Activated T-cell treated with anti-CD3 and anti-CD28 coated beads, Interleukin-2, amount 50 U/mL, for 4 hours (primary cell): ENCODE measurements around the gene TNFRSF13B. TPM values are rescaled to one million over a fixed set of nuclear protein-coding genes. Genes with fewer than 3 reads are reported as not detected.
"Not testable (repeated sequence)": the region's sequence is repeated elsewhere in the genome, so short reads cannot be mapped to it uniquely, and the experiment has no call there.

Experiments
- ATAC-seq, 2 donors: fragments of 200-7000 bp; cut with Tn5 transposase; one replicate each; pipeline ENCODE4 v1.10.0; 2021
- DNase-seq: peaks from one replicate; pipeline ENCODE4 v3.0.0-alpha.2; 2020
- H3K27me3 Mint-ChIP-seq: one replicate; pipeline ENCODE4 v1.8.0; 2021; ENCODE audit warnings: low read depth, mixed read lengths
- H3K36me3 Mint-ChIP-seq: one replicate; pipeline ENCODE4 v1.8.0; 2022; ENCODE audit warnings: mixed read lengths; ENCODE audit not compliant: insufficient read depth
- H3K4me1 Mint-ChIP-seq: one replicate; pipeline ENCODE4 v1.8.0; 2021; ENCODE audit warnings: low read depth, mixed read lengths
- H3K4me3 Mint-ChIP-seq: one replicate; pipeline ENCODE4 v1.8.0; 2021; ENCODE audit warnings: mild to moderate bottlenecking, moderate library complexity, mixed read lengths
- H3K9me3 Mint-ChIP-seq: one replicate; pipeline ENCODE4 v1.8.0; 2021; ENCODE audit warnings: mixed read lengths
- total RNA-seq, 3 donors: library from RNA; stranded (reverse); gene quantifications; one replicate each; pipeline ENCODE4 v1.2.1, GENCODE V29; 2021

TNFRSF13B gene
- under 1 TPM in 1 of 3 donors, not detected in 2; 0.30 TPM for total RNA-seq

GRCh38 chr17:16971458-16972338, at the start of gene TNFRSF13B:
Gene TNFRSF13B (minus strand): TSS chr17:16972118. CDS start chr17:16972075, 43 bp downstream.
- H3K27me3 Mint-ChIP-seq = no peaks in the 10 kb centered on the region
- no peaks in the 10 kb centered on the region for H3K9me3 Mint-ChIP-seq
- no peak within 1 kb of the TSS for H3K4me3 Mint-ChIP-seq
- DNase-seq = no peak
- H3K36me3 Mint-ChIP-seq = no peaks in the 10 kb centered on the region
- ATAC-seq = no peak
- peaks cover 16% of the 10 kb centered on the region for H3K4me1 Mint-ChIP-seq

- H3K36me3 Mint-ChIP-seq = no peaks in the 10 kb centered on the region
- DNase-seq (no peak), ATAC-seq (no peak)
- no peaks in the 10 kb centered on the region for H3K27me3 Mint-ChIP-seq
- H3K4me1 Mint-ChIP-seq = peaks cover 22% of the 10 kb centered on the region
- no peaks in the 10 kb centered on the region for H3K9me3 Mint-ChIP-seq
- no peak overlapping the region for H3K4me3 Mint-ChIP-seq
Measured at GRCh38 chr17:17021194-17021863, 49.4 kb upstream of the TNFRSF13B start.

- Mint-ChIP-seq H3K4me1 (peaks cover 27% of the 10 kb centered on the region), H3K36me3 (no peaks in the 10 kb centered on the region), H3K4me3 (no peak overlapping the region), H3K27me3 (no peaks in the 10 kb centered on the region), H3K9me3 (no peaks in the 10 kb centered on the region)
- ATAC-seq (no peak), DNase-seq (no peak)
Measured at GRCh38 chr17:17020821-17021193, 48.9 kb upstream of the TNFRSF13B start.

GRCh38 chr17:17019891-17020456, 48.1 kb upstream of the TNFRSF13B start:
- Mint-ChIP-seq H3K4me1 (peaks cover 35% of the 10 kb centered on the region), H3K36me3 (no peaks in the 10 kb centered on the region), H3K9me3 (no peaks in the 10 kb centered on the region), H3K27me3 (no peaks in the 10 kb centered on the region), H3K4me3 (no peak overlapping the region)
- DNase-seq (no peak), ATAC-seq (no peak)

GRCh38 chr17:17019430-17019762, 47.5 kb upstream of the TNFRSF13B start:
- Mint-ChIP-seq H3K4me1 (peaks cover 40% of the 10 kb centered on the region), H3K9me3 (no peaks in the 10 kb centered on the region), H3K36me3 (no peaks in the 10 kb centered on the region), H3K27me3 (no peaks in the 10 kb centered on the region), H3K4me3 (no peak overlapping the region)
- ATAC-seq = no peak
- DNase-seq = no peak

- Mint-ChIP-seq H3K36me3 (no peaks in the 10 kb centered on the region), H3K4me3 (no peak overlapping the region), H3K27me3 (no peaks in the 10 kb centered on the region), H3K9me3 (no peaks in the 10 kb centered on the region), H3K4me1 (peaks cover 42% of the 10 kb centered on the region)
- ATAC-seq (no peak), DNase-seq (no peak)
Measured at GRCh38 chr17:17018612-17019429, 46.9 kb upstream of the TNFRSF13B start.

- Mint-ChIP-seq H3K27me3 (no peaks in the 10 kb centered on the region), H3K36me3 (no peaks in the 10 kb centered on the region), H3K4me3 (no peak overlapping the region), H3K4me1 (peaks cover 42% of the 10 kb centered on the region), H3K9me3 (no peaks in the 10 kb centered on the region)
- no peak for DNase-seq
- ATAC-seq = no peak
Measured at GRCh38 chr17:17018021-17018441, 46.1 kb upstream of the TNFRSF13B start.

- Mint-ChIP-seq H3K9me3 (no peaks in the 10 kb centered on the region), H3K27me3 (no peaks in the 10 kb centered on the region), H3K4me1 (peaks cover 42% of the 10 kb centered on the region), H3K4me3 (no peak overlapping the region), H3K36me3 (no peaks in the 10 kb centered on the region)
- no peak for DNase-seq
- ATAC-seq = no peak
Measured at GRCh38 chr17:17017343-17018014, 45.6 kb upstream of the TNFRSF13B start.

GRCh38 chr17:17016199-17017197, 44.6 kb upstream of the TNFRSF13B start:
- H3K9me3 Mint-ChIP-seq, H3K4me3 Mint-ChIP-seq, H3K36me3 Mint-ChIP-seq, H3K27me3 Mint-ChIP-seq, DNase-seq: not testable (repeated sequence)
- peaks cover 42% of the 10 kb centered on the region for H3K4me1 Mint-ChIP-seq
- peak; percentile 40 to 43 for ATAC-seq

GRCh38 chr17:17015230-17015629, 43.3 kb upstream of the TNFRSF13B start:
- ATAC-seq (no peak), DNase-seq (no peak)
- Mint-ChIP-seq H3K4me3 (no peak overlapping the region), H3K36me3 (no peaks in the 10 kb centered on the region), H3K4me1 (peaks cover 42% of the 10 kb centered on the region), H3K9me3 (no peaks in the 10 kb centered on the region), H3K27me3 (no peaks in the 10 kb centered on the region)

GRCh38 chr17:17014748-17015124, 42.8 kb upstream of the TNFRSF13B start:
- H3K4me1 Mint-ChIP-seq = peaks cover 42% of the 10 kb centered on the region
- H3K36me3 Mint-ChIP-seq, H3K9me3 Mint-ChIP-seq, DNase-seq, H3K4me3 Mint-ChIP-seq, ATAC-seq, H3K27me3 Mint-ChIP-seq: not testable (repeated sequence)

GRCh38 chr17:17013828-17014747, 42.2 kb upstream of the TNFRSF13B start:
- not testable (repeated sequence) for H3K9me3 Mint-ChIP-seq, H3K36me3 Mint-ChIP-seq, H3K4me3 Mint-ChIP-seq, DNase-seq, H3K27me3 Mint-ChIP-seq, ATAC-seq
- peaks cover 42% of the 10 kb centered on the region for H3K4me1 Mint-ChIP-seq
